HCT116 (cell line): ENCODE measurements around the gene ESRP2. TPM values are rescaled to one million over a fixed set of nuclear protein-coding genes. Genes with fewer than 3 reads are reported as not detected.

Experiments used
- ATAC-seq: fragments of 200-7000 bp; cut with Tn5 transposase; 2 replicates; pipeline ENCODE4 v1.9.1; 2020; ENCODE audit warnings: mild to moderate bottlenecking, moderate library complexity
- BruUV-seq: library from RNA; stranded (reverse); fragments of 400-500 nt; replicated peaks from 2 replicates; lab custom pipeline; 2021; lab: Mats Ljungman, UMichigan
- CTCF ChIA-PET: fragments of 300-600 bp; sonication (Branson Sonifier 250); formaldehyde crosslinking; loops from one replicate; lab custom pipeline; 2021; ENCODE audit warnings: antibody characterized with exemption; lab: Charles Lee
- POLR2A ChIA-PET: fragments of 300-600, 350-600 bp; sonication (Branson Sonifier 250); formaldehyde crosslinking; loops from one replicate; lab custom pipeline; 2021; ENCODE audit warnings: antibody characterized with exemption; lab: Charles Lee
- RAD21 ChIA-PET, 2 experiments: fragments of 300-600 bp; sonication (Branson Sonifier 250); formaldehyde crosslinking; loops; one replicate each; lab custom pipeline; 2023; ENCODE audit warnings: low total read pairs in 2 of 2; ENCODE audit not compliant: uncharacterized antibody in 2 of 2, unreplicated experiment in 2 of 2, low non-redundant PET in 1 of 2; lab: Charles Lee
- DNase-seq: peaks from one replicate; pipeline ENCODE4 v3.0.0-alpha.2; 2010; ENCODE audit warnings: low read depth, low spot score
- H2AFZ ChIP-seq: fragments of 200-600 bp; shearing (Covaris generic), sonication (generic); 2 replicates; pipeline ENCODE4 v1.6.1; 2017; ENCODE audit warnings: low read depth, mixed run types, mixed read lengths, antibody characterized with exemption, low read length; ENCODE audit not compliant: poor library complexity, severe bottlenecking
- H3K27ac ChIP-seq: 2 replicates; pipeline ENCODE4 v1.5.1; 2012; ENCODE audit warnings: low read depth, low read length
- H3K27me3 ChIP-seq: fragments of 200-600 bp; sonication (generic); 2 replicates; pipeline ENCODE4 v1.6.1; 2016; ENCODE audit warnings: mixed run types, low read length, mixed read lengths; ENCODE audit not compliant: insufficient read depth
- H3K36me3 ChIP-seq, 2 experiments: fragments of 200-500 bp in 1 of 2; fragments of 200-600 bp in 1 of 2; sonication (Bioruptor generic) in 1 of 2; sonication (generic) in 1 of 2; 2 replicates each; pipeline versions ENCODE4 v1.5.1 to v1.6.1; 2014 to 2016; ENCODE audit warnings: low read length in 2 of 2, inconsistent platforms in 1 of 2, mixed read lengths in 1 of 2, mixed run types in 1 of 2; ENCODE audit not compliant: insufficient read depth in 2 of 2, control insufficient read depth in 1 of 2
- H3K4me1 ChIP-seq, 2 experiments: fragments of 200-600 bp in 1 of 2; sonication (generic) in 1 of 2; 2 replicates each; pipeline versions ENCODE4 v1.5.1 to v1.6.1; 2012 to 2017; ENCODE audit warnings: low read length in 2 of 2, inconsistent platforms in 1 of 2, mild to moderate bottlenecking in 1 of 2, mixed read lengths in 1 of 2, mixed run types in 1 of 2, moderate library complexity in 1 of 2; ENCODE audit not compliant: insufficient read depth in 2 of 2, control insufficient read depth in 1 of 2
- H3K4me2 ChIP-seq: fragments of 200-600 bp; sonication (generic); 2 replicates; pipeline ENCODE4 v1.6.1; 2017; ENCODE audit warnings: mixed run types, low read length, mixed read lengths
- H3K4me3 ChIP-seq, 2 experiments: fragments of 200-600 bp in 1 of 2; sonication (generic) in 1 of 2; replicated peaks in 1 of 2; 2 replicates each; pipeline ENCODE4 v1.5.1; 2011 to 2016; ENCODE audit warnings: low read length in 2 of 2, control low read depth in 1 of 2, low read depth in 1 of 2, mild to moderate bottlenecking in 1 of 2, mixed read lengths in 1 of 2, mixed run types in 1 of 2
- H3K79me2 ChIP-seq: fragments of 200-600 bp; sonication (generic); 2 replicates; pipeline ENCODE4 v1.6.1; 2017; ENCODE audit warnings: mild to moderate bottlenecking, mixed run types, low read length, moderate library complexity, mixed read lengths; ENCODE audit not compliant: insufficient read depth
- H3K9ac ChIP-seq: fragments of 200-600 bp; sonication (generic); 2 replicates; pipeline ENCODE4 v1.6.1; 2016; ENCODE audit warnings: low read length, mixed read lengths
- H3K9me2 ChIP-seq: fragments of 200-600 bp; sonication (generic), shearing (Covaris generic); 2 replicates; pipeline ENCODE4 v1.6.1; 2017; ENCODE audit warnings: mixed run types, mild to moderate bottlenecking, moderate library complexity; ENCODE audit not compliant: insufficient read depth
- H3K9me3 ChIP-seq, 2 experiments: fragments of 200-500 bp in 1 of 2; fragments of 200-600 bp in 1 of 2; sonication (Bioruptor generic) in 1 of 2; sonication (generic) in 1 of 2; 2 replicates each; pipeline ENCODE4 v1.6.1; 2014 to 2017; ENCODE audit warnings: low read length in 2 of 2, mixed read lengths in 2 of 2, inconsistent platforms in 1 of 2, low read depth in 1 of 2, mild to moderate bottlenecking in 1 of 2, mixed run types in 1 of 2, moderate library complexity in 1 of 2; ENCODE audit not compliant: control insufficient read depth in 1 of 2, insufficient read depth in 1 of 2
- H4K20me1 ChIP-seq: fragments of 200-600 bp; sonication (generic), shearing (Covaris generic); 2 replicates; pipeline ENCODE4 v1.6.1; 2017; ENCODE audit warnings: mixed run types, mild to moderate bottlenecking, moderate library complexity; ENCODE audit not compliant: insufficient read depth
- ATF3 ChIP-seq: IDR thresholded peaks from 2 replicates; pipeline ENCODE4 v1.6.1; 2012
- REST ChIP-seq: IDR thresholded peaks from 2 replicates; pipeline ENCODE4 v1.6.1; 2012; ENCODE audit warnings: low read depth
- SIN3A ChIP-seq: IDR thresholded peaks from 2 replicates; pipeline ENCODE4 v1.6.1; 2012; ENCODE audit warnings: low read depth
- SRF ChIP-seq: IDR thresholded peaks from 2 replicates; pipeline ENCODE4 v1.6.1; 2012; ENCODE audit warnings: low read depth
- intact Hi-C: fragments of 100-400 bp; cut with micrococcal nuclease; formaldehyde crosslinking; loops from 2 replicates; pipeline ENCODE4 v1.10.0; 2022
- total RNA-seq: library from RNA; stranded (reverse); gene quantifications from one replicate; pipeline ENCODE4 v1.2.1, GENCODE V29; 2021; ENCODE audit not compliant: unreplicated experiment

The ESRP2 gene
- total RNA-seq, 1 experiment from 2014 or later = 42.5 TPM

- Histone ChIP-seq H3K4me1 (peaks cover 19 to 24% of the 10 kb centered on the region in 2 experiments), H3K9me2 (no peaks in the 10 kb centered on the region), H3K9me3 (no peaks in the 10 kb centered on the region), H2AFZ (no peak overlapping the region), H3K27me3 (no peaks in the 10 kb centered on the region), H3K27ac (no peak overlapping the region), H3K9ac (no peak overlapping the region), H3K4me3 (no peak overlapping the region), H3K36me3 (peaks cover 18 to 51% of the 10 kb centered on the region in 2 experiments; a peak in 3 of 4 replicates), H4K20me1 (peaks cover 4% of the 10 kb centered on the region; the same call in 1 of the 2 replicates), H3K79me2 (peaks cover 43% of the 10 kb centered on the region), H3K4me2 (no peak overlapping the region)
- ATAC-seq = no peak
- intact Hi-C loops = loop anchor here (10.0 kb wide), 1 partner anchor 707 kb away; the partner anchor contains the start of gene RIPOR1
- DNase-seq = no peak
- BruUV-seq = no TSS peak
- CTCF ChIA-PET = no interaction called here
- TF ChIP-seq REST (no peak), SRF (no peak), SIN3A (no peak), ATF3 (no peak)
- POLR2A ChIA-PET = no interaction called here
- RAD21 ChIA-PET = no interaction called here
Measured at GRCh38 chr16:68231384-68232136, 4.4 kb downstream of the ESRP2 start.
